Measurements from ENCODE around the gene STOX2. TPM values are rescaled to one million over a fixed set of nuclear protein-coding genes. Genes with fewer than 3 reads are reported as not detected.

Gene STOX2
- total and polyA plus RNA-seq, 2 donors: 1.3 to 5.3 TPM

- no peaks in the 10 kb centered on the region for H3K36me3 ChIP-seq (ENCODE audit: control insufficient read depth in 2 of 2, insufficient read depth in 2 of 2, low read length in 1 of 2)
- peaks cover 2 to 7% of the 10 kb centered on the region in 2 donors for H3K27me3 ChIP-seq (ENCODE audit: control insufficient read depth in 2 of 2, insufficient read depth in 1 of 2, low read length in 1 of 2)
- no peak for DNase-seq (ENCODE audit: low read depth in 6 of 9, low spot score in 9 of 9)
- H3K4me3 ChIP-seq (ENCODE audit: low read length in 2 of 2): no peak overlapping the region
- 97% methylated on average over 8 of the region's 8 CpGs for WGBS
- no peaks in the 10 kb centered on the region for H3K4me1 ChIP-seq (ENCODE audit: control insufficient read depth in 2 of 2, insufficient read depth in 2 of 2, low read length in 2 of 2)
- H3K27ac ChIP-seq (ENCODE audit: low read depth in 1 of 2, low read length in 1 of 2): no peak overlapping the region
- no peaks in the 10 kb centered on the region for H3K9me3 ChIP-seq (ENCODE audit: control insufficient read depth in 2 of 2, insufficient read depth in 1 of 2, low read length in 1 of 2)
Observed at GRCh38 chr4:183863155-183863825, 41.8 kb upstream of the STOX2 start.

DNA sequence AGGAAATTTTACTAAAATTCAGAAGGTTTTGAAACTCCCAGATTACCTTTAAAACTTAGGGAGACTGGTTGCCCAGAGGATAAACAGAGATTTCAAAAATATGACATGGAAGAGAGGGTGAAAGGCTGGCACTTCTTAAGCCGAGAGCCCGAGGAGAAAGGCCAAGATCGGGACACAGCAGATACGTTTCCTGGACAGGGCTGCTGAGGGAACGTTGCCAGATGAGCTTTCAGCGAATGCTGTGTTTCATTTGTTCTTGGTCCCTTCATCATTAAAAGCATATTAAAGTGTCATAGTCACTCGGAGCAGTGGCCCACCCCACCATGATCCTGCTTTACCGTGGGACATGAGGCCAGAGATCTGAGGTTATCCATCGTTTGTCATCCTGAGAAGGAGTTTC, 37.9 kb upstream of the STOX2 start:
- 94% methylated on average over 9 of the region's 9 CpGs for WGBS
- H3K36me3 ChIP-seq (ENCODE audit: control insufficient read depth in 2 of 2, insufficient read depth in 2 of 2, low read length in 1 of 2): no peaks in the 10 kb centered on the region
- no peaks in the 10 kb centered on the region for H3K9me3 ChIP-seq (ENCODE audit: control insufficient read depth in 2 of 2, insufficient read depth in 1 of 2, low read length in 1 of 2)
- DNase-seq (ENCODE audit: low read depth in 6 of 9, low spot score in 9 of 9): no peak
- no peak overlapping the region for H3K4me3 ChIP-seq (ENCODE audit: low read length in 2 of 2)
- peaks cover 2% of the 10 kb centered on the region in 2 donors for H3K27me3 ChIP-seq (ENCODE audit: control insufficient read depth in 2 of 2, insufficient read depth in 1 of 2, low read length in 1 of 2)
- no peaks in the 10 kb centered on the region for H3K4me1 ChIP-seq (ENCODE audit: control insufficient read depth in 2 of 2, insufficient read depth in 2 of 2, low read length in 2 of 2)
- no peak overlapping the region for H3K27ac ChIP-seq (ENCODE audit: low read depth in 1 of 2, low read length in 1 of 2)

GRCh38 chr4:183870997-183871396, 34.1 kb upstream of the STOX2 start:
- H3K9me3 ChIP-seq (ENCODE audit: control insufficient read depth in 2 of 2, insufficient read depth in 1 of 2, low read length in 1 of 2): peaks cover 0 to 4% of the 10 kb centered on the region in 2 donors
- H3K27me3 ChIP-seq (ENCODE audit: control insufficient read depth in 2 of 2, insufficient read depth in 1 of 2, low read length in 1 of 2): peaks cover 0 to 2% of the 10 kb centered on the region in 2 donors
- H3K27ac ChIP-seq (ENCODE audit: low read depth in 1 of 2, low read length in 1 of 2): no peak overlapping the region
- no peak overlapping the region for H3K4me3 ChIP-seq (ENCODE audit: low read length in 2 of 2)
- H3K4me1 ChIP-seq (ENCODE audit: control insufficient read depth in 2 of 2, insufficient read depth in 2 of 2, low read length in 2 of 2): no peaks in the 10 kb centered on the region
- no peaks in the 10 kb centered on the region for H3K36me3 ChIP-seq (ENCODE audit: control insufficient read depth in 2 of 2, insufficient read depth in 2 of 2, low read length in 1 of 2)
- 93% methylated on average over 3 of the region's 3 CpGs for WGBS
- no peak for DNase-seq (ENCODE audit: low read depth in 6 of 9, low spot score in 9 of 9)

GRCh38 chr4:183871581-183871980, 33.5 kb upstream of the STOX2 start:
- Histone ChIP-seq H3K4me1 (ENCODE audit: control insufficient read depth in 2 of 2, insufficient read depth in 2 of 2, low read length in 2 of 2) (no peaks in the 10 kb centered on the region), H3K9me3 (ENCODE audit: control insufficient read depth in 2 of 2, insufficient read depth in 1 of 2, low read length in 1 of 2) (peaks cover 0 to 4% of the 10 kb centered on the region in 2 donors), H3K27me3 (ENCODE audit: control insufficient read depth in 2 of 2, insufficient read depth in 1 of 2, low read length in 1 of 2) (peaks cover 0 to 2% of the 10 kb centered on the region in 2 donors), H3K36me3 (ENCODE audit: control insufficient read depth in 2 of 2, insufficient read depth in 2 of 2, low read length in 1 of 2) (no peaks in the 10 kb centered on the region), H3K27ac (ENCODE audit: low read depth in 1 of 2, low read length in 1 of 2) (no peak overlapping the region), H3K4me3 (ENCODE audit: low read length in 2 of 2) (no peak overlapping the region)
- WGBS: 97% methylated on average over 4 of the region's 4 CpGs
- no peak for DNase-seq (ENCODE audit: low read depth in 6 of 9, low spot score in 9 of 9)

DNA sequence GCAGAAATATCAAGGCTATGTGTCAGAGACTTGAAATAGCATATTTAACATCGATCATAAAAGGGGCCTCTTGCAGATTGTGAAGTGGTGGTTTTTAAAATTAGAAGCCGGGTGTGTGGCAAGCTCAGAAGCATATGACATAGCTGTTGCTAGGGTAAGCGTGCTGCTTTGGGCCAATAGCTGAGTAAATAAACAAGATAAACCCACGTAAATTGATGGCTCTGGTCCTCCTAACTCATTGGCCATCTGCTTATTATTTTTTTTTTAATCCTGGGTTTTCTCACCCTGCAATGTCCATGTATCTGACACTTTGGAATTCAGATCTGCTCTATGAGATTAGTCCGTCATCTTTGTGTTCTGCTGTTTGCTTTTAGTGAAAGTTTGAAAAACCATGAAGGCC, 32.6 kb upstream of the STOX2 start:
- Histone ChIP-seq H3K27ac (ENCODE audit: low read depth in 1 of 2, low read length in 1 of 2) (no peak overlapping the region), H3K4me1 (ENCODE audit: control insufficient read depth in 2 of 2, insufficient read depth in 2 of 2, low read length in 2 of 2) (no peaks in the 10 kb centered on the region), H3K4me3 (ENCODE audit: low read length in 2 of 2) (no peak overlapping the region), H3K9me3 (ENCODE audit: control insufficient read depth in 2 of 2, insufficient read depth in 1 of 2, low read length in 1 of 2) (peaks cover 0 to 4% of the 10 kb centered on the region in 2 donors), H3K36me3 (ENCODE audit: control insufficient read depth in 2 of 2, insufficient read depth in 2 of 2, low read length in 1 of 2) (no peaks in the 10 kb centered on the region), H3K27me3 (ENCODE audit: control insufficient read depth in 2 of 2, insufficient read depth in 1 of 2, low read length in 1 of 2) (peaks cover 0 to 2% of the 10 kb centered on the region in 2 donors)
- WGBS: 93% methylated on average over 5 of the region's 5 CpGs
- no peak for DNase-seq (ENCODE audit: low read depth in 6 of 9, low spot score in 9 of 9)

- H3K27me3 ChIP-seq (ENCODE audit: control insufficient read depth in 2 of 2, insufficient read depth in 1 of 2, low read length in 1 of 2): no peaks in the 10 kb centered on the region
- H3K9me3 ChIP-seq (ENCODE audit: control insufficient read depth in 2 of 2, insufficient read depth in 1 of 2, low read length in 1 of 2): peaks cover 0 to 4% of the 10 kb centered on the region in 2 donors
- H3K4me1 ChIP-seq (ENCODE audit: control insufficient read depth in 2 of 2, insufficient read depth in 2 of 2, low read length in 2 of 2): no peaks in the 10 kb centered on the region
- DNase-seq (ENCODE audit: low read depth in 6 of 9, low spot score in 9 of 9): no peak
- 91% methylated on average over 7 of the region's 7 CpGs for WGBS
- no peak overlapping the region for H3K4me3 ChIP-seq (ENCODE audit: low read length in 2 of 2)
- no peaks in the 10 kb centered on the region for H3K36me3 ChIP-seq (ENCODE audit: control insufficient read depth in 2 of 2, insufficient read depth in 2 of 2, low read length in 1 of 2)
- no peak overlapping the region for H3K27ac ChIP-seq (ENCODE audit: low read depth in 1 of 2, low read length in 1 of 2)
Observed at GRCh38 chr4:183873409-183874185, 31.5 kb upstream of the STOX2 start.

DNA sequence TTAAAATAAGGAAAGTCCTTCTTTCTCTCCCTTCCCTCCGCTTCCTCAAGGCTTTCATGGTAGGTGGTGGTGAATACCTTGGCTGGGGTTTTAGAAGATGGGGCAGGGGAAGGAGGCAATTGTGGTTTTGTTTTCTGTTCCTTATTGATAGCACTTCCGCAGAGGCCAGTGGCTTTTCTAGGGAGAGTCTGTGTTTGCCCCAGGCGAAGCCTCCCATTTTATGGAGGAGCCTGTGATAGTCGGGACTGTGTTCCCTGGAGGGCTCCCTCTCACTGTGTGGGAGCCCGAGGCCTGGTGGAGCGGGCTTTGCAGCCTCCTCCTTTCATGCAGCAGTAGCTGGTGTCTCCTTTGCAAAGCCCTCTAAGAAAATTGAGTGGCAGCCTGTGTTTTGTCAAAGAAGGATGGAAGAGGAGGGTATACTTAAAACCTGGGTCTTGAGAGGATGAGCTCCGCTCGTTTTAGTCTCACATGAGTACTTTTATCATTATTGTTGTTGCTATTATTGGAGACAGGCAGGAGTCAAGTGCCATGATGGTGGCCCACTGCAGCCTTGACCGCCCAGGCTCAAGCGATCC, 29.8 kb upstream of the STOX2 start:
- DNase-seq (ENCODE audit: low read depth in 6 of 9, low spot score in 9 of 9): no peak
- no peak overlapping the region for H3K4me3 ChIP-seq (ENCODE audit: low read length in 2 of 2)
- H3K4me1 ChIP-seq (ENCODE audit: control insufficient read depth in 2 of 2, insufficient read depth in 2 of 2, low read length in 2 of 2): no peaks in the 10 kb centered on the region
- peaks cover 0 to 4% of the 10 kb centered on the region in 2 donors for H3K9me3 ChIP-seq (ENCODE audit: control insufficient read depth in 2 of 2, insufficient read depth in 1 of 2, low read length in 1 of 2)
- no peaks in the 10 kb centered on the region for H3K36me3 ChIP-seq (ENCODE audit: control insufficient read depth in 2 of 2, insufficient read depth in 2 of 2, low read length in 1 of 2)
- 91% methylated on average over 10 of the region's 10 CpGs for WGBS
- H3K27me3 ChIP-seq (ENCODE audit: control insufficient read depth in 2 of 2, insufficient read depth in 1 of 2, low read length in 1 of 2): no peaks in the 10 kb centered on the region
- H3K27ac ChIP-seq (ENCODE audit: low read depth in 1 of 2, low read length in 1 of 2): no peak overlapping the region

- 92% methylated on average over 18 of the region's 18 CpGs for WGBS
- Histone ChIP-seq H3K27ac (ENCODE audit: low read depth in 1 of 2, low read length in 1 of 2) (peak overlapping the region in 1 of 2 donors; percentile 10), H3K36me3 (ENCODE audit: control insufficient read depth in 2 of 2, insufficient read depth in 2 of 2, low read length in 1 of 2) (no peaks in the 10 kb centered on the region), H3K4me3 (ENCODE audit: low read length in 2 of 2) (no peak overlapping the region), H3K4me1 (ENCODE audit: control insufficient read depth in 2 of 2, insufficient read depth in 2 of 2, low read length in 2 of 2) (no peaks in the 10 kb centered on the region), H3K9me3 (ENCODE audit: control insufficient read depth in 2 of 2, insufficient read depth in 1 of 2, low read length in 1 of 2) (peaks cover 0 to 4% of the 10 kb centered on the region in 2 donors), H3K27me3 (ENCODE audit: control insufficient read depth in 2 of 2, insufficient read depth in 1 of 2, low read length in 1 of 2) (no peaks in the 10 kb centered on the region)
- DNase-seq (ENCODE audit: low read depth in 6 of 9, low spot score in 9 of 9): no peak
Observed at GRCh38 chr4:183876268-183876934, 28.7 kb upstream of the STOX2 start.

All from thymus (tissue), 11 donors.